SK-N-SH (cell line): ENCODE measurements around the gene NRIP1.

ENCODE experiments used
- CTCF ChIP-seq: fragments of 200-600 bp; sonication (generic); IDR thresholded peaks from 2 replicates; pipeline ENCODE4 v1.6.1; 2017; ENCODE audit warnings: antibody characterized with exemption, mild to moderate bottlenecking, moderate library complexity
- FOXJ3 ChIP-seq: sonication (generic); formaldehyde crosslinking; IDR thresholded peaks from 2 replicates; pipeline ENCODE4 v1.5.1; 2020; ENCODE audit warnings: mild to moderate bottlenecking, missing genetic modification reagents
- FOXM1 ChIP-seq: IDR thresholded peaks from 2 replicates; pipeline ENCODE4 v1.4.0; 2012; ENCODE audit warnings: low read depth, mild to moderate bottlenecking
- POLR2AphosphoS5 ChIP-seq: IDR thresholded peaks from 2 replicates; pipeline ENCODE4 v1.6.1; 2012; ENCODE audit warnings: low read depth, low read length
- RAD21 ChIP-seq: IDR thresholded peaks from 2 replicates; pipeline ENCODE4 v1.6.1; 2012; ENCODE audit warnings: mild to moderate bottlenecking, low read length
- RFX5 ChIP-seq: IDR thresholded peaks from 2 replicates; pipeline ENCODE4 v1.6.1; 2012; ENCODE audit warnings: mild to moderate bottlenecking, improper control_type of control experiment, low read length
- TAF1 ChIP-seq: IDR thresholded peaks from 2 replicates; pipeline ENCODE4 v1.6.1; 2012; ENCODE audit warnings: low read depth, mild to moderate bottlenecking, low read length, moderate library complexity, borderline replicate concordance
- USF1 ChIP-seq: IDR thresholded peaks from 2 replicates; pipeline ENCODE4 v1.4.0; 2012; ENCODE audit warnings: low read depth, borderline replicate concordance
- USF2 ChIP-seq: fragments of 150-350 bp; IDR thresholded peaks from 2 replicates; pipeline ENCODE4 v1.6.1; 2017; ENCODE audit warnings: antibody characterized with exemption, low read length, low read depth, borderline replicate concordance

- TF ChIP-seq FOXM1: no peak
- no peak for TF ChIP-seq RAD21
- TF ChIP-seq USF1: no peak
- no peak for TF ChIP-seq CTCF
- no peak for TF ChIP-seq USF2
- TF ChIP-seq POLR2AphosphoS5: no peak
- TF ChIP-seq TAF1: no peak
- no peak for TF ChIP-seq FOXJ3 (CRISPR knock-in tag)
- no peak for TF ChIP-seq RFX5
Observed at GRCh38 chr21:15004721-15005370, 60.0 kb downstream of the NRIP1 start.
